ENCODE data around the gene NR3C2.
"Not testable (repeated sequence)": the region's sequence is repeated elsewhere in the genome, so short reads cannot be mapped to it uniquely, and the experiment has no call there.

Gene NR3C2

GRCh38 chr4:148154769-148155168 lies 287.4 kb downstream of the NR3C2 start:
- no peak for DNase-seq

GRCh38 chr4:148152868-148153625 lies 289.2 kb downstream of the NR3C2 start:
- DNase-seq: no peak

- DNase-seq: no peak
Observed at GRCh38 chr4:148151806-148152205, 290.4 kb downstream of the NR3C2 start.

GRCh38 chr4:148145475-148145874 lies 296.7 kb downstream of the NR3C2 start:
- no peak for DNase-seq

- DNase-seq: no peak
Observed at GRCh38 chr4:148143174-148143573, 299.0 kb downstream of the NR3C2 start.

GRCh38 chr4:148141501-148141900 lies 300.7 kb downstream of the NR3C2 start:
- DNase-seq: no peak

GRCh38 chr4:148126825-148127224 lies 315.4 kb downstream of the NR3C2 start:
- no peak for DNase-seq

- DNase-seq: no peak
Observed at GRCh38 chr4:148124512-148124911, 317.7 kb downstream of the NR3C2 start.

GRCh38 chr4:148123161-148123560 lies 319.1 kb downstream of the NR3C2 start:
- not testable (repeated sequence) for DNase-seq

- DNase-seq: no peak
Observed at GRCh38 chr4:148120216-148120615, 322.0 kb downstream of the NR3C2 start.

- DNase-seq: no peak
Observed at GRCh38 chr4:148118633-148119032, 323.6 kb downstream of the NR3C2 start.

GRCh38 chr4:148118179-148118578 lies 324.0 kb downstream of the NR3C2 start:
- DNase-seq: no peak

GRCh38 chr4:148116969-148117368 lies 325.2 kb downstream of the NR3C2 start:
- DNase-seq: no peak

- DNase-seq: no peak
Observed at GRCh38 chr4:148116264-148116663, 325.9 kb downstream of the NR3C2 start.

- no peak for DNase-seq
Observed at GRCh38 chr4:148114436-148114835, 327.8 kb downstream of the NR3C2 start.

GRCh38 chr4:148112231-148112982 lies 329.8 kb downstream of the NR3C2 start:
- no peak for DNase-seq

GRCh38 chr4:148110169-148110568 lies 332.0 kb downstream of the NR3C2 start:
- no peak for DNase-seq

GRCh38 chr4:148109216-148109615 lies 333.0 kb downstream of the NR3C2 start:
- no peak for DNase-seq

- no peak for DNase-seq
Observed at GRCh38 chr4:148108766-148109165, 333.4 kb downstream of the NR3C2 start.

GRCh38 chr4:148103597-148104355 lies 338.4 kb downstream of the NR3C2 start:
- DNase-seq: no peak

- DNase-seq: no peak
Observed at GRCh38 chr4:148101790-148102189, 340.4 kb downstream of the NR3C2 start.

- DNase-seq: no peak
Observed at GRCh38 chr4:148101235-148101634, 341.0 kb downstream of the NR3C2 start.

GRCh38 chr4:148097801-148098200 lies 344.4 kb downstream of the NR3C2 start:
- no peak for DNase-seq
